ENCODE data around the gene MVD. TPM values are rescaled to one million over a fixed set of nuclear protein-coding genes. Genes with fewer than 3 reads are reported as not detected.

The MVD gene
- total and polyA plus RNA-seq, 2 experiments from 2014 or later, result 95.3 to 149 TPM

DNA sequence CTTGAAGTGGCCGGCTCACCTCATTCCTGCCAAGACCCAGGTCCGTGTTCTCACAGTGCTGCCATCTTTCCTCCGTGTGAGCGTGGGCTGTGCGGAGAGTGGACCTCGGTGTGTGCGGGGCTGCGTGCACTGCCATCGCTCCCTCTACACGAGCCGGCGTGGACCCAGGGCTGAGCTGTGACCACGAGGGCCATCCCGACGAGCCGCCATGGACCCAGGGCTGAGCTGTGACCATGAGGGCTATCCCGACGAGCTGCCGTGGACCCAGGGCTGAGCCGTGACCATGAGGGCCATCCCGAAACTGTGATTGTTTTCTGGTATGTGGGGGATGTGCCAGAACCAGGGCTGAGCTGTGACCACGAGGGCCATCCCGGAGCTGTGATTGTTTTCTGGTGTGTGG is 8.9 kb upstream of the MVD start:
- no peak overlapping the region for H3K4me2 ChIP-seq
- no peaks in the 10 kb centered on the region for H3K27me3 ChIP-seq (ENCODE audit: insufficient read depth)
- DNase-seq (ENCODE audit: low spot score) (no peak), ATAC-seq (no peak)
- Mint-ChIP-seq H3K9me3 (peaks cover 14% of the 10 kb centered on the region), H3K27me3 (ENCODE audit: insufficient read depth, low read depth, poor library complexity) (peaks cover 20% of the 10 kb centered on the region), H3K4me1 (peaks cover 6% of the 10 kb centered on the region; the same call in 2 of the 3 replicates), H3K4me3 (no peak overlapping the region), H3K27ac (no peak overlapping the region; the same call in 1 of the 2 replicates), H3K36me3 (ENCODE audit: low read depth) (peaks cover 16% of the 10 kb centered on the region)
- peaks cover 5% of the 10 kb centered on the region; the same call in 1 of the 2 replicates for H3K4me1 ChIP-seq (ENCODE audit: insufficient read depth)
- TF ChIP-seq ETS1 (IDR thresholded peaks at IDR 0.05) (no peak), CREB1 (CRISPR knock-in tag; IDR thresholded peaks at IDR 0.05; ENCODE audit: low read depth) (no peak), EZH2phosphoT487 (IDR thresholded peaks at IDR 0.05; ENCODE audit: unreplicated experiment) (no peak), STAT1 (IDR thresholded peaks at IDR 0.05; ENCODE audit: unreplicated experiment) (no peak), EZH2 (IDR thresholded peaks at IDR 0.05; ENCODE audit: low read depth, unreplicated experiment) (no peak), ZNF462 (CRISPR knock-in tag; IDR thresholded peaks at IDR 0.05) (no peak), POLR2AphosphoS5 (IDR thresholded peaks at IDR 0.05; ENCODE audit: low read depth) (no peak)
- TF ChIP-seq, protein P1, sequence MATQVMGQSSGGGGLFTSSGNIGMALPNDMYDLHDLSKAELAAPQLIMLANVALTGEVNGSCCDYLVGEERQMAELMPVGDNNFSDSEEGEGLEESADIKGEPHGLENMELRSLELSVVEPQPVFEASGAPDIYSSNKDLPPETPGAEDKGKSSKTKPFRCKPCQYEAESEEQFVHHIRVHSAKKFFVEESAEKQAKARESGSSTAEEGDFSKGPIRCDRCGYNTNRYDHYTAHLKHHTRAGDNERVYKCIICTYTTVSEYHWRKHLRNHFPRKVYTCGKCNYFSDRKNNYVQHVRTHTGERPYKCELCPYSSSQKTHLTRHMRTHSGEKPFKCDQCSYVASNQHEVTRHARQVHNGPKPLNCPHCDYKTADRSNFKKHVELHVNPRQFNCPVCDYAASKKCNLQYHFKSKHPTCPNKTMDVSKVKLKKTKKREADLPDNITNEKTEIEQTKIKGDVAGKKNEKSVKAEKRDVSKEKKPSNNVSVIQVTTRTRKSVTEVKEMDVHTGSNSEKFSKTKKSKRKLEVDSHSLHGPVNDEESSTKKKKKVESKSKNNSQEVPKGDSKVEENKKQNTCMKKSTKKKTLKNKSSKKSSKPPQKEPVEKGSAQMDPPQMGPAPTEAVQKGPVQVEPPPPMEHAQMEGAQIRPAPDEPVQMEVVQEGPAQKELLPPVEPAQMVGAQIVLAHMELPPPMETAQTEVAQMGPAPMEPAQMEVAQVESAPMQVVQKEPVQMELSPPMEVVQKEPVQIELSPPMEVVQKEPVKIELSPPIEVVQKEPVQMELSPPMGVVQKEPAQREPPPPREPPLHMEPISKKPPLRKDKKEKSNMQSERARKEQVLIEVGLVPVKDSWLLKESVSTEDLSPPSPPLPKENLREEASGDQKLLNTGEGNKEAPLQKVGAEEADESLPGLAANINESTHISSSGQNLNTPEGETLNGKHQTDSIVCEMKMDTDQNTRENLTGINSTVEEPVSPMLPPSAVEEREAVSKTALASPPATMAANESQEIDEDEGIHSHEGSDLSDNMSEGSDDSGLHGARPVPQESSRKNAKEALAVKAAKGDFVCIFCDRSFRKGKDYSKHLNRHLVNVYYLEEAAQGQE (IDR thresholded peaks at IDR 0.05; ENCODE audit: unreplicated experiment), result no peak
- TF ChIP-seq, protein P2, sequence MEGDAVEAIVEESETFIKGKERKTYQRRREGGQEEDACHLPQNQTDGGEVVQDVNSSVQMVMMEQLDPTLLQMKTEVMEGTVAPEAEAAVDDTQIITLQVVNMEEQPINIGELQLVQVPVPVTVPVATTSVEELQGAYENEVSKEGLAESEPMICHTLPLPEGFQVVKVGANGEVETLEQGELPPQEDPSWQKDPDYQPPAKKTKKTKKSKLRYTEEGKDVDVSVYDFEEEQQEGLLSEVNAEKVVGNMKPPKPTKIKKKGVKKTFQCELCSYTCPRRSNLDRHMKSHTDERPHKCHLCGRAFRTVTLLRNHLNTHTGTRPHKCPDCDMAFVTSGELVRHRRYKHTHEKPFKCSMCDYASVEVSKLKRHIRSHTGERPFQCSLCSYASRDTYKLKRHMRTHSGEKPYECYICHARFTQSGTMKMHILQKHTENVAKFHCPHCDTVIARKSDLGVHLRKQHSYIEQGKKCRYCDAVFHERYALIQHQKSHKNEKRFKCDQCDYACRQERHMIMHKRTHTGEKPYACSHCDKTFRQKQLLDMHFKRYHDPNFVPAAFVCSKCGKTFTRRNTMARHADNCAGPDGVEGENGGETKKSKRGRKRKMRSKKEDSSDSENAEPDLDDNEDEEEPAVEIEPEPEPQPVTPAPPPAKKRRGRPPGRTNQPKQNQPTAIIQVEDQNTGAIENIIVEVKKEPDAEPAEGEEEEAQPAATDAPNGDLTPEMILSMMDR (conservative IDR thresholded peaks at IDR 0.05; ENCODE audit: low read depth in 2 of 2), result no peak
- no peaks in the 10 kb centered on the region; the same call in 1 of the 2 replicates for H4K20me1 ChIP-seq (replicated peaks; ENCODE audit: insufficient read depth)
- 0 out of 2 replicates have a peak, but pooled peaks cover 11% of the 10 kb centered on the region for H3F3A ChIP-seq (replicated peaks; ENCODE audit: low read depth)
- H3K79me2 ChIP-seq (replicated peaks; ENCODE audit: insufficient read depth), result no peaks in the 10 kb centered on the region
- H3K27ac ChIP-seq (ENCODE audit: low read depth), result no peak overlapping the region
- no peak overlapping the region for H3K4me3 ChIP-seq
- no peaks in the 10 kb centered on the region for H3K9me2 ChIP-seq (ENCODE audit: insufficient read depth)
- no peaks in the 10 kb centered on the region; the same call in 1 of the 2 replicates for H3K36me3 ChIP-seq (ENCODE audit: insufficient read depth)
- H2AFZ ChIP-seq, result no peak overlapping the region

Measured in GM23338 (cell line).